Calu3 (cell line): Measurements from ENCODE around the gene FNDC4. TPM values are rescaled to one million over a fixed set of nuclear protein-coding genes. Genes with fewer than 3 reads are reported as not detected.

Source experiments
- BruUV-seq: library from RNA; stranded (reverse); fragments of 400-500 nt; replicated peaks from 2 replicates; lab custom pipeline; 2021; lab: Mats Ljungman, UMichigan
- CTCF ChIA-PET: fragments of 300-600 bp; sonication (Branson Sonifier 250); formaldehyde crosslinking; loops from one replicate; lab custom pipeline; 2022; ENCODE audit warnings: antibody characterized with exemption; lab: Charles Lee
- DNase-seq: peaks from one replicate; pipeline ENCODE4 v3.0.0; 2022
- H3K27ac Mint-ChIP-seq: one replicate; pipeline ENCODE4 v1.8.0; 2022; ENCODE audit warnings: mixed read lengths; ENCODE audit not compliant: unreplicated experiment
- H3K27me3 Mint-ChIP-seq: one replicate; pipeline ENCODE4 v1.8.0; 2022; ENCODE audit warnings: mixed read lengths; ENCODE audit not compliant: unreplicated experiment
- H3K36me3 Mint-ChIP-seq: one replicate; pipeline ENCODE4 v1.8.0; 2022; ENCODE audit warnings: mild to moderate bottlenecking, moderate library complexity, mixed read lengths; ENCODE audit not compliant: insufficient read depth, unreplicated experiment
- H3K4me1 Mint-ChIP-seq: one replicate; pipeline ENCODE4 v1.8.0; 2022; ENCODE audit warnings: mild to moderate bottlenecking, low read depth, mixed read lengths; ENCODE audit not compliant: unreplicated experiment
- H3K4me3 Mint-ChIP-seq: one replicate; pipeline ENCODE4 v1.8.0; 2022; ENCODE audit warnings: mild to moderate bottlenecking, low read depth, moderate library complexity, mixed read lengths; ENCODE audit not compliant: unreplicated experiment
- H3K9me3 Mint-ChIP-seq: one replicate; pipeline ENCODE4 v1.8.0; 2022; ENCODE audit warnings: low read depth, mixed read lengths; ENCODE audit not compliant: unreplicated experiment
- intact Hi-C: fragments of 100-400 bp; cut with micrococcal nuclease; formaldehyde crosslinking; loops from one replicate; pipeline ENCODE4 v1.10.0; 2022; ENCODE audit not compliant: unreplicated experiment
- total RNA-seq: library from RNA; stranded (reverse); gene quantifications from 2 replicates; pipeline ENCODE4 v1.2.3, GENCODE V29; 2022
- TF ChIP-seq, protein P1 (sequence below): fragments of 200-600 bp; IDR thresholded peaks from one replicate; pipeline ENCODE4 v1.8.0; 2022; ENCODE audit warnings: antibody characterized with exemption; ENCODE audit not compliant: unreplicated experiment

FNDC4 gene
- total RNA-seq, 1 experiment from 2014 or later: 7.2 TPM

DNA sequence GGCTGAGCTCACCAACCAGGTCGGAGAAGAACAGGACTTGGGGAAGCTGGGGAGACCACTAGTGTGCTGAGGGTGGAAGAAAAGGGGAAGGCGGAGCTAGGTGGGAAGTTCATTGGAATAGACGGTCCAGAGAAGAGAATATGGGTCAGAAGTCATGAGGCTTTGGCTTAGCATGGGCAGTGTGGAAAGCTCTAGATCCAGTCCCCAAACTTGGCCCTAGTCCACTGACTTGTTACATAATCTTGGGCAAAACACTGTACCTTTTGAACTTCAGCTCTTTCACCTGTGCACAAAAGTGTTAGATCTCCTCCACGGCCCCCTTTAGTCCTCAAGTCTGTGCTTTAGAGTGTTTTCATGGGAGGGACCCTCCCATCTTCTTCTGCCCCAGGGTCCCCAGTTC is 12.3 kb upstream of the FNDC4 start:
- CTCF ChIA-PET: interaction anchor here (0.6 kb wide), 1 partner anchor 94 kb away, joined by 6 read pairs; no protein-coding TSS in a partner anchor

DNA sequence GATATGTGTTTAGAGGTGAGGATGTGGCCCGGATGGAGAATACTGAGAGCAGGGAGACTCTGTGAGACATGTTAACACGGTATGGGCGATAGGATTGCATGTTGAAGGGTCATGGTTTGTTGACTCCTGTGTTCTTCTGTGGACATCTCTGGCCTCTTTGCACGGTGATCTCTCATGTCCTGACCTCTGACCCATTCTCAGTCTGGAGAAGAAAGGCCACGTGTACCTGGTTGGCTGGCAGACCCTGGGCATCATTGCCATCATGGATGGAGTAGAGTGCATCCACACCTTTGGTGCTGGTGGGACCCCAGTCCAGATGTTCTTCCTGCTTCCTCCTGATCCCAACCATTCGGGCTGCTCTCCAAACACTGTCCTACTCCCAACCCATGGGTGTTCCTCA is 11.6 kb upstream of the FNDC4 start:
- CTCF ChIA-PET: no interaction called here

More for the DNA sequence above, 12.3 kb upstream of the FNDC4 start:
- no TSS peak for BruUV-seq
- H3K4me3 Mint-ChIP-seq: no peak overlapping the region
- intact Hi-C loops: no loop called here
- no peak overlapping the region for H3K27ac Mint-ChIP-seq
- H3K27me3 Mint-ChIP-seq: no peaks in the 10 kb centered on the region
- TF ChIP-seq, protein P1, sequence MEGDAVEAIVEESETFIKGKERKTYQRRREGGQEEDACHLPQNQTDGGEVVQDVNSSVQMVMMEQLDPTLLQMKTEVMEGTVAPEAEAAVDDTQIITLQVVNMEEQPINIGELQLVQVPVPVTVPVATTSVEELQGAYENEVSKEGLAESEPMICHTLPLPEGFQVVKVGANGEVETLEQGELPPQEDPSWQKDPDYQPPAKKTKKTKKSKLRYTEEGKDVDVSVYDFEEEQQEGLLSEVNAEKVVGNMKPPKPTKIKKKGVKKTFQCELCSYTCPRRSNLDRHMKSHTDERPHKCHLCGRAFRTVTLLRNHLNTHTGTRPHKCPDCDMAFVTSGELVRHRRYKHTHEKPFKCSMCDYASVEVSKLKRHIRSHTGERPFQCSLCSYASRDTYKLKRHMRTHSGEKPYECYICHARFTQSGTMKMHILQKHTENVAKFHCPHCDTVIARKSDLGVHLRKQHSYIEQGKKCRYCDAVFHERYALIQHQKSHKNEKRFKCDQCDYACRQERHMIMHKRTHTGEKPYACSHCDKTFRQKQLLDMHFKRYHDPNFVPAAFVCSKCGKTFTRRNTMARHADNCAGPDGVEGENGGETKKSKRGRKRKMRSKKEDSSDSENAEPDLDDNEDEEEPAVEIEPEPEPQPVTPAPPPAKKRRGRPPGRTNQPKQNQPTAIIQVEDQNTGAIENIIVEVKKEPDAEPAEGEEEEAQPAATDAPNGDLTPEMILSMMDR: no peak
- no peaks in the 10 kb centered on the region for H3K9me3 Mint-ChIP-seq
- no peak for DNase-seq
- no peaks in the 10 kb centered on the region for H3K4me1 Mint-ChIP-seq
- no peaks in the 10 kb centered on the region for H3K36me3 Mint-ChIP-seq

DNA sequence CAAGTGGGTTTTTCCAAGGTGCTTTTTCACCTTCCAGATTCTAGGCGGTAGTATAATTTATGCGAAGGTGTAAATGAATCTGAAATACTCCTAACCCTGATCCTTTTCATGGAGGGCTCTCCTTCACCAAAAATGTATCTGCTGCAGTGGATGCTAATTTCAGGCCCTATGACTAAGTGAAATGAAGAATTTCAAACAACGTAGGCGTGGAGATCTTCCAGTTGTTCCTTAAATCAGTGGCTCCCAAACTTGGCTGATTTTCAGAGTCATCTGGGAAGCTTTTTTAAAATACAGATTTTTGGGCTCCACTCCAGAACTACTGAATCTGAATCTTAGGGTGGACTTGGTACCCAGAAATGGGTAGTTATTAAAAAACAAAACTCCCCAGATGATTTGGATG is 7.1 kb upstream of the FNDC4 start:
- intact Hi-C loops: no loop called here
- TF ChIP-seq, protein P1: no peak
- Mint-ChIP-seq H3K4me3 (no peak overlapping the region), H3K27ac (no peak overlapping the region), H3K36me3 (peaks cover 2% of the 10 kb centered on the region), H3K4me1 (peaks cover 25% of the 10 kb centered on the region), H3K27me3 (no peaks in the 10 kb centered on the region), H3K9me3 (no peaks in the 10 kb centered on the region)
- CTCF ChIA-PET: no interaction called here
- no TSS peak for BruUV-seq
- no peak for DNase-seq

More for the DNA sequence above, 11.6 kb upstream of the FNDC4 start:
- TF ChIP-seq, protein P1: no peak
- Mint-ChIP-seq H3K4me1 (no peaks in the 10 kb centered on the region), H3K27me3 (no peaks in the 10 kb centered on the region), H3K36me3 (no peaks in the 10 kb centered on the region), H3K9me3 (no peaks in the 10 kb centered on the region), H3K27ac (no peak overlapping the region), H3K4me3 (no peak overlapping the region)
- intact Hi-C loops: no loop called here
- no TSS peak for BruUV-seq
- no peak for DNase-seq

DNA sequence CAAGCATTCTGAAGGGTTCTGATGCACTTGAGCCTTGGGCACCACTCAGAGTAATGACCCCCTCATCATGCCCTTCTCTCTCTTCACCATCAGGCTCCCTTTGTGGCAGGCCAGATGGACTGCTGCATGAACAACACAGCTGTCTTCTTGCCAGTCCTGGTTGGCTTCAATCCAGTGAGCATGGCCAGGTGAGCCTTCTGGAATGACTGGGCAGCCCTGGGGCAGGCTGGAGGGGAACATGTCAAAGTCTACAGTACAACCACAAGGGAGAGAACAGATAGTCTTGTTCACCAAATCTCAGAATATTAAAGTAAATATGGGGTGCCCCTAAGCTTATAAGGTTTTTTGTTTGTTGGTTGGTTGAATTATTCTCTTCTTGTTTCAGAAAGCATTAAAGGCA is 6.0 kb upstream of the FNDC4 start:
- no peak overlapping the region for H3K27ac Mint-ChIP-seq
- no peak overlapping the region for H3K4me3 Mint-ChIP-seq
- H3K27me3 Mint-ChIP-seq: no peaks in the 10 kb centered on the region
- TF ChIP-seq, protein P1: no peak
- intact Hi-C loops: no loop called here
- no TSS peak for BruUV-seq
- peaks cover 36% of the 10 kb centered on the region for H3K4me1 Mint-ChIP-seq
- no peaks in the 10 kb centered on the region for H3K9me3 Mint-ChIP-seq
- no peak for DNase-seq
- CTCF ChIA-PET: no interaction called here
- H3K36me3 Mint-ChIP-seq: peaks cover 9% of the 10 kb centered on the region
